ENCODE data around the gene CASKIN2. TPM values are rescaled to one million over a fixed set of nuclear protein-coding genes. Genes with fewer than 3 reads are reported as not detected.

The CASKIN2 gene
- total RNA-seq, 1 donor from 2014 or later, result 1.4 TPM

- peaks cover 10% of the 10 kb centered on the region for H3K36me3 Mint-ChIP-seq (ENCODE audit: low read depth)
- no peak overlapping the region for H3K27ac Mint-ChIP-seq
- no peak for ATAC-seq (ENCODE audit: low read depth)
- ChIA-PET POLR2A (no interaction called here), CTCF (no interaction called here)
- no peaks in the 10 kb centered on the region for H3K27me3 Mint-ChIP-seq
- H3K4me3 Mint-ChIP-seq, result no peak overlapping the region
- no peak for DNase-seq
- TF ChIP-seq CTCF (IDR thresholded peaks at IDR 0.05), result no peak
- H3K9me3 Mint-ChIP-seq, result no peaks in the 10 kb centered on the region
- intact Hi-C loops (cut with micrococcal nuclease), result no loop called here
- H3K4me1 Mint-ChIP-seq, result peaks cover 13% of the 10 kb centered on the region
Measured at GRCh38 chr17:75530837-75531720, 15.7 kb upstream of the CASKIN2 start.

- no peaks in the 10 kb centered on the region for H3K9me3 Mint-ChIP-seq
- ChIA-PET CTCF (interaction anchor here (0.7 to 2.5 kb wide), 2 partner anchors 10 to 62 kb away, joined by 3 to 16 read pairs; partner anchors contain the start of genes MYO15B and TSEN54), POLR2A (interaction anchor here (0.6 to 1.6 kb wide), 4 partner anchors 8 to 479 kb away, joined by 5 to 7 read pairs (median 6); partner anchors contain the start of gene TSEN54)
- no peak for ATAC-seq (ENCODE audit: low read depth)
- DNase-seq, result no peak
- peak overlapping the region; percentile 77 for H3K4me3 Mint-ChIP-seq
- no peak overlapping the region for H3K27ac Mint-ChIP-seq
- TF ChIP-seq CTCF (IDR thresholded peaks at IDR 0.05), result no peak
- intact Hi-C loops (cut with micrococcal nuclease), result no loop called here
- peaks cover 10% of the 10 kb centered on the region for H3K4me1 Mint-ChIP-seq
- peaks cover 4% of the 10 kb centered on the region for H3K36me3 Mint-ChIP-seq (ENCODE audit: low read depth)
- no peaks in the 10 kb centered on the region for H3K27me3 Mint-ChIP-seq
Measured at GRCh38 chr17:75526555-75527270, 11.4 kb upstream of the CASKIN2 start.

- Mint-ChIP-seq H3K4me1 (peaks cover 10% of the 10 kb centered on the region), H3K9me3 (no peaks in the 10 kb centered on the region), H3K27ac (no peak overlapping the region), H3K36me3 (ENCODE audit: low read depth) (peaks cover 5% of the 10 kb centered on the region), H3K4me3 (peak overlapping the region; percentile 77), H3K27me3 (no peaks in the 10 kb centered on the region)
- no peak for TF ChIP-seq CTCF (IDR thresholded peaks at IDR 0.05)
- ATAC-seq (ENCODE audit: low read depth), result no peak
- POLR2A ChIA-PET, result interaction anchor here (0.9 to 1.8 kb wide), 9 partner anchors 9 to 447 kb away, joined by 3 to 38 read pairs (median 6); partner anchors contain the start of genes TMEM94 and TSEN54
- CTCF ChIA-PET, result interaction anchor here (0.7 to 2.5 kb wide), 3 partner anchors 10 to 23 kb away, joined by 3 to 16 read pairs (median 4); partner anchors contain the start of gene TSEN54
- DNase-seq, result no peak
- intact Hi-C loops (cut with micrococcal nuclease), result loop anchor here (1.0 to 2.0 kb wide), 8 partner anchors 10 to 653 kb away; partner anchors contain the start of genes TMEM94 and TSEN54
Measured at GRCh38 chr17:75525806-75526554, 10.6 kb upstream of the CASKIN2 start.

GRCh38 chr17:75524970-75525805, 9.9 kb upstream of the CASKIN2 start, which contains the start of gene LLGL2:
Gene LLGL2 (plus strand): TSS chr17:75525697. CDS start chr17:75543427, 17,730 bp downstream.
- ChIA-PET CTCF (interaction anchor here (0.5 to 2.5 kb wide), 6 partner anchors 9 to 1556 kb away, joined by 3 to 16 read pairs (median 4); partner anchors contain the start of gene TSEN54), POLR2A (interaction anchor here (0.9 to 1.8 kb wide), 9 partner anchors 9 to 446 kb away, joined by 3 to 38 read pairs (median 4); partner anchors contain the start of genes SLC25A19, TMEM94 and TSEN54)
- Mint-ChIP-seq H3K36me3 (ENCODE audit: low read depth) (peaks cover 5% of the 10 kb centered on the region), H3K27me3 (no peaks in the 10 kb centered on the region), H3K9me3 (no peaks in the 10 kb centered on the region), H3K27ac (peak within 1 kb of the TSS; percentile 18), H3K4me1 (peaks cover 10% of the 10 kb centered on the region), H3K4me3 (peak within 1 kb of the TSS; percentile 77)
- intact Hi-C loops (cut with micrococcal nuclease), result loop anchor here (1.0 to 2.0 kb wide), 8 partner anchors 9 to 652 kb away; partner anchors contain the start of genes TMEM94 and TSEN54
- DNase-seq (peak; percentile 88), ATAC-seq (ENCODE audit: low read depth) (peak; percentile 94)
- TF ChIP-seq CTCF (IDR thresholded peaks at IDR 0.05), result no peak
